IMR-90 (cell line): ENCODE data around the gene MYOM1.

Source experiments
- BHLHE40 ChIP-seq: fragments of 150-350 bp; IDR thresholded peaks from 2 replicates; pipeline ENCODE4 v1.6.1; 2016; ENCODE audit warnings: mild to moderate bottlenecking, low read depth, low read length
- CEBPB ChIP-seq: IDR thresholded peaks from 2 replicates; pipeline ENCODE4 v1.6.1; 2012; ENCODE audit warnings: low read depth, low read length, improper control_type of control experiment
- CTCF ChIP-seq: conservative IDR thresholded peaks from 2 replicates; pipeline ENCODE4 v1.5.1; 2012; ENCODE audit warnings: mild to moderate bottlenecking, low read depth, low read length, improper control_type of control experiment
- MXI1 ChIP-seq: IDR thresholded peaks from 2 replicates; pipeline ENCODE4 v1.6.1; 2012; ENCODE audit warnings: low read depth, mild to moderate bottlenecking, low read length, moderate library complexity, borderline replicate concordance
- POLR2A ChIP-seq: IDR thresholded peaks from 2 replicates; pipeline ENCODE4 v1.6.1; 2012; ENCODE audit warnings: mild to moderate bottlenecking, low read depth, low read length
- RAD21 ChIP-seq: IDR thresholded peaks from 2 replicates; pipeline ENCODE4 v1.6.1; 2012; ENCODE audit warnings: low read length, improper control_type of control experiment
- RCOR1 ChIP-seq: IDR thresholded peaks from 2 replicates; pipeline ENCODE4 v1.6.1; 2012; ENCODE audit warnings: mild to moderate bottlenecking, low read length, improper control_type of control experiment; ENCODE audit not compliant: insufficient replicate concordance
- SMC3 ChIP-seq: fragments of 150-350 bp; IDR thresholded peaks from 2 replicates; pipeline ENCODE4 v1.6.1; 2016; ENCODE audit warnings: low read depth, mild to moderate bottlenecking, antibody characterized with exemption, low read length, moderate library complexity
- USF2 ChIP-seq: fragments of 150-350 bp; IDR thresholded peaks from 2 replicates; pipeline ENCODE4 v1.6.1; 2017; ENCODE audit warnings: mild to moderate bottlenecking, antibody characterized with exemption, low read length, low read depth

- no peak for TF ChIP-seq BHLHE40
- TF ChIP-seq CEBPB: no peak
- no peak for TF ChIP-seq CTCF
- TF ChIP-seq POLR2A: no peak
- no peak for TF ChIP-seq RCOR1
- TF ChIP-seq USF2: no peak
- no peak for TF ChIP-seq RAD21
- TF ChIP-seq SMC3: no peak
- TF ChIP-seq MXI1: no peak
Measured at GRCh38 chr18:3147935-3148554, 71.7 kb downstream of the MYOM1 start.
